NCI-H2171 (cell line): ENCODE data around the gene CFAP46.
A peak's percentile ranks its signal among the peaks of the same experiment; 100 is the strongest.
"Not testable (repeated sequence)": the region's sequence is repeated elsewhere in the genome, so short reads cannot be mapped to it uniquely, and the experiment has no call there.

Source experiments
- DNase-seq: peaks from one replicate; lab custom pipeline; 2025; lab: John Stamatoyannopoulos, UW

The CFAP46 gene

DNA sequence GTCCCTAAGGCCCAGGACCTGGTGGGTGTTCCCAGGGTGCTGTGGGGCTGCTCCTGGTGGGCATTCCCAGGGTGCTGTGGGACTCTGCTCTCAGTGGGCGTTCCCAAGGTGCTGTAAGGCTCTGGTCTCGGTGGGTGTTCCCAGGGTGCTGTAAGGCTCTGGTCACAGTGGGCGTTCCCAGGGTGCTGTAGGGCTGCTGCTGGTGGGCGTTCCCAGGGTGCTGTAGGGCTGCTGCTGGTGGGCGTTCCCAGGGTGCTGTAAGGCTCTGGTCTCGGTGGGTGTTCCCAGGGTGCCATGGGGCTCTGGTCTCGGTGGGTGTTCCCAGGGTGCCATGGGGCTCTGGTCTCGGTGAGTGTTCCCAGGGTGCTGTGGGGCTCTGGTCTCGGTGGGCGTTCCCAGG lies 99.1 kb downstream of the CFAP46 start:
- DNase-seq, result not testable (repeated sequence)

GRCh38 chr10:132842397-132842796 lies 100.0 kb downstream of the CFAP46 start:
- no peak for DNase-seq

GRCh38 chr10:132841615-132841975 lies 100.8 kb downstream of the CFAP46 start:
- no peak for DNase-seq

DNA sequence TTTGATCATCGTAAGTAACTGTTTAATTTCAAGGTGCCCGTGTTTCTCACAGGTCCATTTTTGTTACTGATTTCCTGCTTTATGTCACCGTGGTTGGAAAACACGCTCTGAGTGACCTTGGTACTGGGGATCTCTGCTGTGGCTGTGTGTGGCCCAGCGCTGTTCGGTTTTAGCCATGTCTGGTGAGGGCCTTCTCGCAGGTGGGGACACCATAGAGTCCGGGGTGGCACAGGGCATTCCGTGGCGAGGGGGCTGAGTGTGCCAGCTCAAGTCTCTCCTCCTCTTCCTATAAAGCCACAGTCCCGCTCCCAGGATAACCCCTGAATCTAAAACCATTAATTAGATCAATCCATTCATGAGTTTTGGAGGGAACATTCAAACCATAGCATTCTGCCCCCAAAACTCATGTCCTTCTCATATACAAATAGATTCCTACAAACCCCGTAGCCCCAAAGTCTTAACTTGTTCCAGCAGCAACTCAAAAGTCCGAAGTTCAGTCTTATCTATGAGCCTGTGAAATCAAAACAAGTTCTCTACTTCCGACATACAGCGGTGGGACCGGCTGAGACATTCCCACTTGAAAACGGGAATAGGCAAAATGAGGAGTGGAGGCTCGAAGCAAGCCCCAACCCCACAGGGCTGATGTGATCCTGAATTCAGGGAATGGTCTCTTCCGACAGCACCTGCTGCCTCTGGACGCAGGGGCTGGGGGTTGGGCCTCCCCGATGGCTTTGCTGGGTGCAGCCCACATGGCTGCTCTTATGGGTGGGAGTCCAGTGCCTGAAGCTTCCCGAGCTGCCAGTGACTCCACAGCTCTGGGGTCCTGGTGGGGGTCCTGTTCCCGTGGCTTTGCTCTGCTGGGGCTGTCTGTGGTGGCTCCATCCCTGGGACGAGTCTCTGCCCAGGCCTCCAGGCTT lies 101.4 kb downstream of the CFAP46 start:
- DNase-seq, result no peak

DNA sequence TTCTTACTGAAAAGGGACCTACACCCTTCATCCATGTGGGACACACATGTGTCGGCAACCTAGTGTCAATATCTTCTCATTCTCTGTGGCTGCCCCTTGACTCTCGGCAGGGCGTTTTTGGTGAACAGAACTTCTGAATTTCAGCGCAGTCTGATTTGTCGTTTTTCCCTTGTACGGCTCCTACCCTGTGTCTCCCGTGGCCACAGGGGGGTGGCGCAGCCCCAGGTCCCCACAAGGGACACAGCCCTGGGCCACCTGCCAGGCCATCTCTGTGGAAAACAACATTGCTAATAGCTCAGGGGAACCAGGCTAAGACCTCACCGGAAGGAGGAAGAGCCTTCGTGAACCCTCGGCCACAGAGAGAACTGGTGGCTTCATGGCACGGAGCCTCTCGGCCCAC lies 103.3 kb downstream of the CFAP46 start:
- no peak for DNase-seq

DNA sequence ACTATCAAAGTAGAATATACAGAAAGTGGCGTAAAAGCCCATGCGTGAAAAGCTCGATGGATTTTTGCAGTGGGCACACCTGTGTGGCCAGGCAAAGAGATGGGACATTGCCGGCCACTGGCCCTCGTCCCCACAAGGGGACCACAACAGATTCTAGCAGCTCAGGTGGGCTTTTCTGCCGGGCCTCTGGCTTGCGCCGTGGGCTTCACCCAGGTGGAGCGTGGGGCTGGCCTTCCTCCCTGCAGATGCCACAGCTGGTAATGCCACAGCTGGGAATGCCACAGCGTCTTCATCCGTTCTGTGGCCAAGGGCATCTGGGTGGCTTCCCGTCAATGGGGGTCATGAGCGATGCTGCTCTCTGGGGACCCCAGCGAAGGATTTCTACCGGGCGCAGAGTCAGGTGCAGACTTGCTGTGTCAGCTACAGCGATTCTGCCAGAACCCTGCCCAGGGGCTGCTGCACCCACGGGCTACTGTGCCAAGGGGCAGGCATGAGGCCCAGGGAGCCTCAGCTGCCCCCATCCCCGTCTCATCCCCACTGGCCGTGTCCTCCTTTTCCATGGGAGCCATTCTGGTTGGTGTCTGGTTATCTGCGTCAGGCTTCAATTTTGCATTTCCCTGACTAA lies 103.9 kb downstream of the CFAP46 start:
- DNase-seq, result no peak

DNA sequence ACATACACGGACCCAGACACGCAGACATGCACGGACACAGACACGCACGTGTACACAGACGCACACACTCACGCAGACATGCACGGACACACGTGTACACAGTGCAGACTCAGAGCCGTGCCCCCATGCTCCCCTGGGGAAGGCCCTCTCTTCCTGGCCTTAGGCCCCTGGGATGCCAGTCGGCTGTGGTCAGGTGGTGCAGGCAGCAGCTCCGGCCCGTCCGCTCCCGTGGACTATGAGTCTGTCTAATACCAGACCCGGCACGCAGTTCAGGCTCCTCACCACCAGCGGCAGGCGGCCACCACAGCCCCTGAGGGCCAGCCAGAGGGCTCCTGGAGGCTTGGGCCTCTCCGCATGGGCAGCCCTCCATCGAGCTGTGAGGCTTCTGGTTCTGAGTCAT lies 104.5 kb downstream of the CFAP46 start:
- DNase-seq, result no peak

- DNase-seq, result peak; percentile 39
Measured at GRCh38 chr10:132836832-132837540, 105.4 kb downstream of the CFAP46 start.

GRCh38 chr10:132836248-132836831 lies 106.0 kb downstream of the CFAP46 start:
- DNase-seq, result no peak

- DNase-seq, result no peak
Measured at GRCh38 chr10:132835848-132836233, 106.5 kb downstream of the CFAP46 start.

GRCh38 chr10:132834891-132835847 lies 107.2 kb downstream of the CFAP46 start:
- no peak for DNase-seq

DNA sequence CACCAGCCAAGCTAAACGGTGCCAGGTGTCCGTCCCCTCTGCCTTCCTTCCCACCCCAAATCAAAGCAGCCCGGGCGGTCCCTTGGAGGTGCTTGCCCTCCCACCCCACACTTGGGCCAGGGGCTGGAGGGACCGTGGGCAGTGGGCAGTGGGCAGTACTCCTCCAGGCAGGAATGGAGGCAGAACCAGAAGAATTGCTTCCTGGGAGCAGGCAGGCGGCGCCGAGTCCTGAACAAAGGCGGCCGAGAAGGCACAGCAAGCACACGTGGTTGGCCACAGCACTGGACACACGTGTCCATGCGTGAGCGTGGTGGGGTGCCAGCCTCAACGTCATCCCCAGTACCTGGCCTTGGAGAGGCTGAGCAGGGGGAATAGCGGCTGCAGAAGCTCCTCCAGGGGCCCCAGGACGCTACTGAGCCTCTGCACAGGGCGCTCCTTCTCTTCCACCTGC lies 108.0 kb downstream of the CFAP46 start:
- no peak for DNase-seq

DNA sequence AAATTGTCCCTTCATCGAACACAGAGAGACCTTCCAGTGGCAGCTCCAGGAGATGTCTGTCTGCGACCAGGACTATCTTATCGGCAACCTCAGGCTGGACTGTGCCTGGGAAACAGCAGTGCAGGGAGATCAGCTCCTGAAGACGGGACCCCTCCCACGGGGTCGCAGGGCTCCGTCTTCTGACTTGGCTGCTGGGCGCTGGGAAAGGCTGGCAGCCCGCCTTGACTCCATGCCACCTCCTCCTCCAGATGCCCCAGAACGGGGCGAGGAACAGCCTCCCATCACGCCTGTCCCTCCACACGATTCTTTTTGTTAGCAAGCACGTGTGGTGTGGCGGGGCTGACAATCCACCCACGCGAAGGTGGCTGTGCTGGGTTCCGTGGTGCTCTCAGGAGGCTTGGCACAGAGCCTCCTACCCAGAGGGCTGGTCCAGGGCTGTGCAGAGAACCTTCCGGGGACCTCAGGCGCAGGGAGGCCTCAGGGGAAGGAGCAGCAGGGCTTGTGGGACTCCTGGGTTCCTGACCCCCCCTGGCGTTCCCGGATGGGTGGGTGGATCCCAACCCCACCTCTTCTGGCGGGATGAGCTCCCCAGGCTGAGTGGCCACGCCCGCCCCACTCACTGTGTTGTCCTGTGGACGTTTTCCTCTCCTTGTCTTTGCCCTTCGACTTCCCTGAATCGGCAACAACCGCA lies 108.8 kb downstream of the CFAP46 start:
- DNase-seq, result no peak

- no peak for DNase-seq
Measured at GRCh38 chr10:132832186-132832969, 110.0 kb downstream of the CFAP46 start.

- DNase-seq, result no peak
Measured at GRCh38 chr10:132829403-132829802, 113.0 kb downstream of the CFAP46 start.

GRCh38 chr10:132828681-132829080 lies 113.7 kb downstream of the CFAP46 start:
- no peak for DNase-seq

DNA sequence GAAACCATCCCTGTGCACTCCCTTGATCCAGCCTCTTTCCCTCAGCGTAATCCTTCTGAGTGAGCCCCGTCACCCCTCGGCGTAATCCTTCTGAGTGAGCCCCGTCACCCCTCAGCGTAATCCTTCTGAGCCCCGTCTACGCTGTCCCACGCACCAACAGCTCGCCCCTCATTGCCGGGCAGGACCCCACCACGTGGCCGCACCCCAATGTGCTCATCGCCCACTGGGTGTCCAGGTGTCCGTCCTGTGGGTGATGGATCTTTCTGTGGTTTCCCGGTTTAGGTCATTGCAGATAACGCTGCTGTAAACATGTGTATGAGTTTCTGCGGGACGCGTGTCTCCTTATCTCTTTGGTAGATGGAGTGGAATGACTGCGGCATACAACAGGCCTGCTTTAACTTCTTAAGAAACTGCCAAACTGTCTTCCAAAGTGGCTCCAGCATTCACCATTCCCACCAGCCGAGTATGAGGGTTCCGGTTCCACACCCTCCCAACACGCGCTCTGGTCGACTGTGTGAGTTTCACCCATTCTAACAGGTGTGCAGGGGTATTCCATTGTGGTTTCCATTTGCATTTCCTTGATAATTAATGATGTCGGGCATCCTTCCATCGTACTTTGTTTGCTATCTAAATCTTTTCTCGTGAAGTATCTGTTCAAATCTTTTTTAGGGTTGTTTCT lies 114.4 kb downstream of the CFAP46 start:
- no peak for DNase-seq

DNA sequence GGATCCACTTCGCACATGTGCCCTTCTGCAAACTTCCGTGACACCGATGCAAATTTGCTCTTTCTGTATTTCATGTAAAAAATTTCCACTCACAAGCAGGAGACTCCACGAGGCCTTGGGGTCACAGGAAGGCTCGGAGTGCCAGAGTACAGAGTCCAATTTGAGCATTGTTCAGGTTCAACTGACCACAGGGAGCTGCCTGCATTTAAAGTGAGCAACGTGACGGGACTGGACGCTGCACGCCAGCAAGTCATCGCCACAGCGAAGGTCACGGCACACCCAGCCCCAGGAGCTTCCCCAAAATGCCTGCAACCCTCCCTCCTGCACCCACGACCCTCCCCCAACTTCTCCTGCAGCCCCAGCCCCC lies 115.0 kb downstream of the CFAP46 start:
- no peak for DNase-seq
